Thoracic aorta (tissue), 2 donors: ENCODE results near the gene GLYATL2. TPM values are rescaled to one million over a fixed set of nuclear protein-coding genes. Genes with fewer than 3 reads are reported as not detected.

Experiments used
- ATAC-seq: fragments of 150-250 bp; one replicate; pipeline ENCODE4 v1.8.0; 2017; ENCODE audit warnings: low read depth; ENCODE audit not compliant: insufficient number of reproducible peaks, low FRiP score
- DNase-seq: peaks from one replicate; pipeline ENCODE4 v3.0.0-alpha.2; 2020; ENCODE audit warnings: low spot score
- H3K27ac ChIP-seq, 2 donors: fragments of 200-600 bp; sonication (generic); 1 replicate in 1 of 2; 2 replicates in 1 of 2; pipeline ENCODE4 v1.5.1; 2016; ENCODE audit warnings: mild to moderate bottlenecking in 2 of 2, moderate library complexity in 2 of 2
- H3K27me3 ChIP-seq: fragments of 200-600 bp; sonication (generic); replicated peaks from 2 replicates; pipeline ENCODE4 v1.6.0; 2016; ENCODE audit warnings: mild to moderate bottlenecking; ENCODE audit not compliant: insufficient read depth
- H3K36me3 ChIP-seq: fragments of 200-600 bp; sonication (generic); one replicate; pipeline ENCODE4 v1.5.1; 2016
- H3K4me1 ChIP-seq, 2 donors: fragments of 200-600 bp; sonication (generic); 1 replicate in 1 of 2; 2 replicates in 1 of 2; pipeline versions ENCODE4 v1.5.1 to v1.6.0; 2016; ENCODE audit warnings: low read depth in 2 of 2, mild to moderate bottlenecking in 1 of 2; ENCODE audit not compliant: control insufficient read depth in 1 of 2
- H3K4me3 ChIP-seq: fragments of 200-600 bp; sonication (generic); 2 replicates; pipeline ENCODE4 v1.5.1; 2016; ENCODE audit warnings: mild to moderate bottlenecking
- H3K9me3 ChIP-seq: fragments of 200-600 bp; sonication (generic); 2 replicates; pipeline ENCODE4 v1.5.1; 2016
- total RNA-seq, 2 donors: library from RNA; depleted of rRNA; stranded (reverse); fragments of >200 nt; gene quantifications; one replicate each; pipeline versions ENCODE4 v1.1.0 to v1.2.3, GENCODE V29; 2016
- TF ChIP-seq, protein P1 (sequence below): fragments of 200-600 bp; sonication (generic); IDR thresholded peaks from one replicate; pipeline ENCODE4 v1.5.1; 2019; ENCODE audit warnings: antibody characterized with exemption

GLYATL2 gene
- total RNA-seq, 2 donors from 2014 or later: not detected

GRCh38 chr11:58880166-58880565 is 35.7 kb upstream of the GLYATL2 start:
- no peaks in the 10 kb centered on the region for H3K27me3 ChIP-seq
- ATAC-seq (no peak), DNase-seq (no peak)
- H3K36me3 ChIP-seq: no peaks in the 10 kb centered on the region
- no peaks in the 10 kb centered on the region for H3K4me1 ChIP-seq
- no peak overlapping the region for H3K27ac ChIP-seq
- no peak overlapping the region for H3K4me3 ChIP-seq
- no peaks in the 10 kb centered on the region for H3K9me3 ChIP-seq
- TF ChIP-seq, protein P1, sequence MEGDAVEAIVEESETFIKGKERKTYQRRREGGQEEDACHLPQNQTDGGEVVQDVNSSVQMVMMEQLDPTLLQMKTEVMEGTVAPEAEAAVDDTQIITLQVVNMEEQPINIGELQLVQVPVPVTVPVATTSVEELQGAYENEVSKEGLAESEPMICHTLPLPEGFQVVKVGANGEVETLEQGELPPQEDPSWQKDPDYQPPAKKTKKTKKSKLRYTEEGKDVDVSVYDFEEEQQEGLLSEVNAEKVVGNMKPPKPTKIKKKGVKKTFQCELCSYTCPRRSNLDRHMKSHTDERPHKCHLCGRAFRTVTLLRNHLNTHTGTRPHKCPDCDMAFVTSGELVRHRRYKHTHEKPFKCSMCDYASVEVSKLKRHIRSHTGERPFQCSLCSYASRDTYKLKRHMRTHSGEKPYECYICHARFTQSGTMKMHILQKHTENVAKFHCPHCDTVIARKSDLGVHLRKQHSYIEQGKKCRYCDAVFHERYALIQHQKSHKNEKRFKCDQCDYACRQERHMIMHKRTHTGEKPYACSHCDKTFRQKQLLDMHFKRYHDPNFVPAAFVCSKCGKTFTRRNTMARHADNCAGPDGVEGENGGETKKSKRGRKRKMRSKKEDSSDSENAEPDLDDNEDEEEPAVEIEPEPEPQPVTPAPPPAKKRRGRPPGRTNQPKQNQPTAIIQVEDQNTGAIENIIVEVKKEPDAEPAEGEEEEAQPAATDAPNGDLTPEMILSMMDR: no peak

- H3K27me3 ChIP-seq: no peaks in the 10 kb centered on the region
- H3K4me1 ChIP-seq: no peaks in the 10 kb centered on the region
- no peak for ATAC-seq
- no peak overlapping the region for H3K27ac ChIP-seq
- H3K9me3 ChIP-seq: no peaks in the 10 kb centered on the region
- no peak for DNase-seq
- no peak overlapping the region for H3K4me3 ChIP-seq
- no peaks in the 10 kb centered on the region for H3K36me3 ChIP-seq
- TF ChIP-seq, protein P1: no peak
Observed at GRCh38 chr11:58867556-58867955, 23.1 kb upstream of the GLYATL2 start.

DNA sequence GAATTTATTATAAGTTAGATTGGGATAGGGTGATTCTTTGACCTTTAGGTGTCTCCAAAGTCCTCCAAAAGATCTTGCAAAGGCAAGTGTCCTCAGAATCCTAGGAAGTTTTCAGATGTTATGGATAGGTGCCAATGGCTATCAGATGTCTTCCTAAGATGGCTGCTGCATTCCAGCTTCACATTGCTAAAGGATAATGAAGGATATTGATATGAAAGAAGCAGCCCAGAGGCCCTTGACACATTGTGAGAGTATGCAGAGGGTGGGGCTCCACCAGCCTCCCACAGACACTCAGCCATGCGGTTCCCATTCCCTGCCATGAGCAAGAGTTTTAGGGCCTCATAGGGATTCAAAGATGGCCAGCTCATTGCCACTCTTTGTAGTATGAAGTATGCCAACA is 22.3 kb upstream of the GLYATL2 start:
- H3K27ac ChIP-seq: no peak overlapping the region
- ATAC-seq: no peak
- no peak overlapping the region for H3K4me3 ChIP-seq
- no peaks in the 10 kb centered on the region for H3K36me3 ChIP-seq
- no peaks in the 10 kb centered on the region for H3K27me3 ChIP-seq
- H3K9me3 ChIP-seq: no peaks in the 10 kb centered on the region
- DNase-seq: no peak
- TF ChIP-seq, protein P1: no peak
- H3K4me1 ChIP-seq: no peaks in the 10 kb centered on the region

DNA sequence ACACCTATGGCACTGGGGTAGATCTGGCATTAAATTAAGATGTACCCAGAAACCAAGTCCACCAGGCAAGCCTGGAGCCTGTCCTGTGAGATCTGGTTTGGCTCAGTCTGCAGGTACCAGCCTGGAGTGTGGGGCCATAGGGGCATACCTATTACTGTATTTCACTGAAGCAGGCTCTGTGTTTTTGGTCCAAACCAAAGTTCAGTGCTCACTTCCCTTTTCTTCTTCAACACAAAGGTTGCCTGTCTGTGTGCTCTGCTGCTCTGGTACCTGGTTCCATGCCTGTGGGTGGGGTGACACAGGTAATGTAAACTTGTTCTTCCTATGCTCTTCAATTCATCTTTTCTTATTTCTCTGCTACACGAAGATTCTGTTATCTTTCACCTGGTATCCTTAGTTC is 19.8 kb upstream of the GLYATL2 start:
- H3K36me3 ChIP-seq: no peaks in the 10 kb centered on the region

DNA sequence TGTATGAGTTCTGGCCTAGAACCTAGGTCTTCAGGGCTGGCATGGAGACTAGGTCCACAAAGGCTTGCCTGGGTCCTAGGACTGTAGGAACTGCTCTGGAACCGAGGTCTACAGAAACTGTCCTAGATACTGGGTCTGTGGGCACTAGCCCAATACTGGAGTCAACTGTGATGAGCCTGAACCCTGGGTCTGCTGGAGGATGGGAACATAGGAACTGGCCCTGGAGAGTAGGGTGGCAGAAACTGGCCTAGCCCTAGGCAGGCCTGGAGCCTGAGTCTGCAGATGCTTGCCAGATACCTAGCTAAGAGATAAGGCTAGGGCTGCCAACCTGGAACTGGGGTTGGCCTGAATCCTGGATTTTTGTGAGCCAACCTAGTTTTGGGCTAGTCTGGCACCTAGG is 19.2 kb upstream of the GLYATL2 start:
- ATAC-seq (no peak), DNase-seq (no peak)
- Histone ChIP-seq H3K27me3 (no peaks in the 10 kb centered on the region), H3K4me3 (no peak overlapping the region), H3K36me3 (no peaks in the 10 kb centered on the region), H3K27ac (no peak overlapping the region), H3K4me1 (no peaks in the 10 kb centered on the region), H3K9me3 (no peaks in the 10 kb centered on the region)
- TF ChIP-seq, protein P1: no peak

More for the DNA sequence above, 19.8 kb upstream of the GLYATL2 start:
- no peak for ATAC-seq
- Histone ChIP-seq H3K4me1 (no peaks in the 10 kb centered on the region), H3K4me3 (no peak overlapping the region), H3K27me3 (no peaks in the 10 kb centered on the region), H3K27ac (no peak overlapping the region), H3K9me3 (no peaks in the 10 kb centered on the region)
- no peak for DNase-seq
- TF ChIP-seq, protein P1: no peak
